CD14-positive monocyte (primary cell): ENCODE results near the gene ISG20. TPM values are rescaled to one million over a fixed set of nuclear protein-coding genes. Genes with fewer than 3 reads are reported as not detected.
A peak's percentile ranks its signal among the peaks of the same experiment; 100 is the strongest.

Experiments used
- DNase-seq, 3 donors: peaks; one replicate each; pipeline ENCODE4 v3.0.0-alpha.2; 2011 to 2022
- H2AFZ ChIP-seq: 2 replicates; pipeline ENCODE4 v1.6.0; 2012; ENCODE audit warnings: mild to moderate bottlenecking, low read depth, low read length, inconsistent platforms; ENCODE audit not compliant: insufficient read depth, poor library complexity, severe bottlenecking
- H3K27ac ChIP-seq, 2 donors: 1 replicate in 1 of 2; 2 replicates in 1 of 2; pipeline ENCODE4 v1.5.1; 2012 to 2013; ENCODE audit warnings: low read length in 2 of 2, control low read depth in 1 of 2, inconsistent platforms in 1 of 2, low read depth in 1 of 2, mild to moderate bottlenecking in 1 of 2
- H3K27me3 ChIP-seq, 2 donors: one replicate each; pipeline versions ENCODE4 v1.6.0 to v1.6.1; 2011 to 2013; ENCODE audit warnings: low read length in 2 of 2; ENCODE audit not compliant: control insufficient read depth in 2 of 2, insufficient read depth in 2 of 2
- H3K36me3 ChIP-seq, 2 donors: replicated peaks in 1 of 2; 1 replicate in 1 of 2; 2 replicates in 1 of 2; pipeline versions ENCODE4 v1.5.1 to v1.6.1; 2012 to 2013; ENCODE audit warnings: low read length in 2 of 2, control low read depth in 1 of 2, inconsistent platforms in 1 of 2, mild to moderate bottlenecking in 1 of 2; ENCODE audit not compliant: insufficient read depth in 2 of 2, control insufficient read depth in 1 of 2
- H3K4me1 ChIP-seq, 2 donors: 1 replicate in 1 of 2; 2 replicates in 1 of 2; pipeline versions ENCODE4 v1.5.1 to v1.6.1; 2012 to 2013; ENCODE audit warnings: low read length in 2 of 2, control low read depth in 1 of 2, inconsistent platforms in 1 of 2, mild to moderate bottlenecking in 1 of 2, moderate library complexity in 1 of 2; ENCODE audit not compliant: insufficient read depth in 2 of 2, control insufficient read depth in 1 of 2
- H3K4me2 ChIP-seq: replicated peaks from 2 replicates; pipeline ENCODE3; 2012; ENCODE audit warnings: low read length, moderate library complexity, mild to moderate bottlenecking; ENCODE audit not compliant: poor library complexity, severe bottlenecking; ENCODE audit errors: extremely low read depth
- H3K4me3 ChIP-seq, 3 experiments: fragments of 200-600 bp in 1 of 3; sonication (generic) in 1 of 3; replicated peaks in 1 of 3; 1 replicate in 2 of 3; 2 replicates in 1 of 3; pipeline ENCODE4 v1.5.1; 2011 to 2013; ENCODE audit warnings: low read length in 3 of 3, mild to moderate bottlenecking in 3 of 3, control low read depth in 2 of 3, low read depth in 2 of 3, inconsistent platforms in 1 of 3, moderate library complexity in 1 of 3
- H3K79me2 ChIP-seq: 2 replicates; pipeline ENCODE4 v1.6.0; 2012; ENCODE audit warnings: mild to moderate bottlenecking, control low read depth, inconsistent platforms, low read length, moderate library complexity; ENCODE audit not compliant: insufficient read depth
- H3K9ac ChIP-seq: 2 replicates; pipeline ENCODE4 v1.6.0; 2017; ENCODE audit warnings: low read length, mild to moderate bottlenecking; ENCODE audit not compliant: insufficient read depth, poor library complexity, severe bottlenecking
- H3K9me3 ChIP-seq, 2 donors: replicated peaks in 1 of 2; 1 replicate in 1 of 2; 2 replicates in 1 of 2; pipeline versions ENCODE4 v1.5.1 to v1.6.1; 2012 to 2013; ENCODE audit warnings: low read length in 2 of 2, control low read depth in 1 of 2; ENCODE audit not compliant: control insufficient read depth in 1 of 2, insufficient read depth in 1 of 2
- H4K20me1 ChIP-seq: 2 replicates; pipeline ENCODE4 v1.6.0; 2012; ENCODE audit warnings: mild to moderate bottlenecking, low read length, control low read depth, moderate library complexity; ENCODE audit not compliant: insufficient read depth
- H3K27ac Mint-ChIP-seq, 7 donors: one replicate each; pipeline ENCODE4 v1.8.0; 2020; ENCODE audit warnings: mild to moderate bottlenecking in 7 of 7, mixed read lengths in 7 of 7, moderate library complexity in 6 of 7, inconsistent platforms in 2 of 7
- H3K27me3 Mint-ChIP-seq, 3 donors: one replicate each; pipeline ENCODE4 v1.8.0; 2021 to 2022; ENCODE audit warnings: low read depth in 3 of 3, mild to moderate bottlenecking in 3 of 3, mixed read lengths in 3 of 3, moderate library complexity in 3 of 3, inconsistent platforms in 1 of 3
- H3K36me3 Mint-ChIP-seq, 2 donors: one replicate each; pipeline ENCODE4 v1.8.0; 2020; ENCODE audit warnings: mixed read lengths in 2 of 2, inconsistent platforms in 1 of 2, mild to moderate bottlenecking in 1 of 2
- H3K4me1 Mint-ChIP-seq: one replicate; pipeline ENCODE4 v1.8.0; 2020; ENCODE audit warnings: mild to moderate bottlenecking, mixed read lengths
- H3K4me3 Mint-ChIP-seq, 2 donors: one replicate each; pipeline ENCODE4 v1.8.0; 2020; ENCODE audit warnings: mild to moderate bottlenecking in 2 of 2, mixed read lengths in 2 of 2, moderate library complexity in 1 of 2
- H3K9me3 Mint-ChIP-seq, 7 donors: one replicate each; pipeline ENCODE4 v1.8.0; 2020 to 2022; ENCODE audit warnings: mixed read lengths in 7 of 7, mild to moderate bottlenecking in 6 of 7, moderate library complexity in 6 of 7, inconsistent platforms in 2 of 7
- WGBS: methylation state at CpG from one replicate; pipeline ENCODE4 v1.1.5; 2013; ENCODE audit warnings: missing lambda C conversion rate; ENCODE audit not compliant: insufficient coverage; 5-methylcytosine and 5-hydroxymethylcytosine counted together
- intact Hi-C, 2 donors: fragments of 100-400 bp; cut with micrococcal nuclease; formaldehyde crosslinking; loops; one replicate each; pipeline versions ENCODE4 v1.15.0 to v1.15.1; 2023
- polyA plus RNA-seq, 3 donors: library from polyadenylated mRNA; depleted of rRNA in 1 of 3; unstranded in 2 of 3; stranded (reverse) in 1 of 3; fragments of 300-500 nt in 2 of 3; fragments of >200 nt in 1 of 3; fragmentation: Illumina TruSeq in 2 of 3; gene quantifications; 1 replicate in 2 of 3; 2 replicates in 1 of 3; pipeline ENCODE4 v1.2.3, GENCODE V29; 2012 to 2021
- TF ChIP-seq, protein P1 (sequence below): fragments of 200-600 bp; IDR thresholded peaks from one replicate; pipeline ENCODE4 v1.8.0; 2022; ENCODE audit warnings: antibody characterized with exemption, mild to moderate bottlenecking

The ISG20 gene
- polyA plus RNA-seq, 3 donors = 15.6 to 29.3 (median 25.1) TPM

DNA sequence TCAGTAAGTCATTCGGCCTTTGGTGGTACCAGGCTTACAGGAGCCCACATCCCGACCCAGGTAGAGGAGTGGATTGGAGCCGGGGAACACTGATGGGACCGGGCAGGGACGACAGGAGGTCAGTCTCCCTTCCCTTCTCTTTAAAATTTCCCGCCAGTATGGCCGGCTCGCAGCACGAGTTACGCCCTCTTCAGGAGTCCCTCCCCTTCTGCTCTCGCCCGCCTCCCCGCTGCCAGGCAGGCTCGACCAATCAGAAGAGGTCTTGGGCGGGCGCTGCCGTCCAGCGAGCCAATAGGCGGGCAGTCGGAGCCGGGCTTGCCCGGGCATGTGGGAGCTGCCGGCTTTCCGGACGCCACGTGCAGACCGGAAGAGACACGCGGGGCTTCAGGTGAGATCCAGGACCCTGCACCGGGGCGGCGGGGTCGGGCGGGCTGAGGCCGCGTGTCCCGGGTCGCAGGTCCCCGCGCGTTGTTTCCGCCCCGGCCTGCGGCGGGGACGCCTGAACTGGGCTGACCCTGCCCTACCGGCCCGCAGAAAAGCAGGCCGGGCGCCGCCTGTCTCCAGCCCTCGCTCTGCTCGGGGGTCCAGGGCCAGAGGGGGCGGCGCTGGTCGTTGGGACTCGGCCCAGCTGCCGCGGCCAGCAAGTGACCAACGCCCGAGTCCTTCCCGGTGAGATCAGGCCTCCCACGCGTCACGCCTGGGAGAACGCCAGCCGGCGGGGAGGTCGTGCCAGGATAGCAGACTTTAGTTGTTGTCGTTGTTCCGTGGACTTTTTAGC, 17.6 kb upstream of the ISG20 start, which contains the start of gene AEN:
TSS of gene AEN (plus strand) at position 346 of the 778 bp plus-strand sequence. CDS start 4,870 bp downstream, outside the sequence.
- H4K20me1 ChIP-seq = peaks cover 4% of the 10 kb centered on the region
- intact Hi-C loops = loop anchor here (5.0 kb wide), 1 partner anchor 154 kb away; the partner anchor contains the start of genes MRPL46 (in 2 of the 2) and MRPS11 (in 2 of the 2)
- H3K27ac ChIP-seq = peak within 1 kb of the TSS; percentile 23 to 76
- H3K36me3 ChIP-seq = peaks cover under 1 to 1% of the 10 kb centered on the region in 2 donors
- no peaks in the 10 kb centered on the region for H3K27me3 ChIP-seq
- H3K4me1 ChIP-seq = peaks cover 29 to 33% of the 10 kb centered on the region in 2 donors
- H3K79me2 ChIP-seq = peaks cover 41% of the 10 kb centered on the region
- H2AFZ ChIP-seq = peak within 1 kb of the TSS; percentile 90
- Mint-ChIP-seq H3K27me3 (peaks cover 1 to 5% (median 3%) of the 10 kb centered on the region in 3 donors), H3K36me3 (peaks cover under 1 to 2% of the 10 kb centered on the region in 2 donors), H3K4me3 (peak within 1 kb of the TSS; percentile 80 to 91), H3K27ac (peak within 1 kb of the TSS; percentile 79 to 96 (median 90)), H3K4me1 (peaks cover 33% of the 10 kb centered on the region), H3K9me3 (no peaks in the 10 kb centered on the region)
- peak within 1 kb of the TSS; percentile 76 for H3K9ac ChIP-seq
- DNase-seq = peak; percentile 93 to 96 (median 93)
- TF ChIP-seq, protein P1, sequence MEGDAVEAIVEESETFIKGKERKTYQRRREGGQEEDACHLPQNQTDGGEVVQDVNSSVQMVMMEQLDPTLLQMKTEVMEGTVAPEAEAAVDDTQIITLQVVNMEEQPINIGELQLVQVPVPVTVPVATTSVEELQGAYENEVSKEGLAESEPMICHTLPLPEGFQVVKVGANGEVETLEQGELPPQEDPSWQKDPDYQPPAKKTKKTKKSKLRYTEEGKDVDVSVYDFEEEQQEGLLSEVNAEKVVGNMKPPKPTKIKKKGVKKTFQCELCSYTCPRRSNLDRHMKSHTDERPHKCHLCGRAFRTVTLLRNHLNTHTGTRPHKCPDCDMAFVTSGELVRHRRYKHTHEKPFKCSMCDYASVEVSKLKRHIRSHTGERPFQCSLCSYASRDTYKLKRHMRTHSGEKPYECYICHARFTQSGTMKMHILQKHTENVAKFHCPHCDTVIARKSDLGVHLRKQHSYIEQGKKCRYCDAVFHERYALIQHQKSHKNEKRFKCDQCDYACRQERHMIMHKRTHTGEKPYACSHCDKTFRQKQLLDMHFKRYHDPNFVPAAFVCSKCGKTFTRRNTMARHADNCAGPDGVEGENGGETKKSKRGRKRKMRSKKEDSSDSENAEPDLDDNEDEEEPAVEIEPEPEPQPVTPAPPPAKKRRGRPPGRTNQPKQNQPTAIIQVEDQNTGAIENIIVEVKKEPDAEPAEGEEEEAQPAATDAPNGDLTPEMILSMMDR = no peak
- H3K4me3 ChIP-seq = peak within 1 kb of the TSS; percentile 59 to 90 (median 81)
- peak within 1 kb of the TSS; percentile 88 for H3K4me2 ChIP-seq
- under 1% methylated on average over 68 of the region's 71 CpGs for WGBS
- no peaks in the 10 kb centered on the region for H3K9me3 ChIP-seq

DNA sequence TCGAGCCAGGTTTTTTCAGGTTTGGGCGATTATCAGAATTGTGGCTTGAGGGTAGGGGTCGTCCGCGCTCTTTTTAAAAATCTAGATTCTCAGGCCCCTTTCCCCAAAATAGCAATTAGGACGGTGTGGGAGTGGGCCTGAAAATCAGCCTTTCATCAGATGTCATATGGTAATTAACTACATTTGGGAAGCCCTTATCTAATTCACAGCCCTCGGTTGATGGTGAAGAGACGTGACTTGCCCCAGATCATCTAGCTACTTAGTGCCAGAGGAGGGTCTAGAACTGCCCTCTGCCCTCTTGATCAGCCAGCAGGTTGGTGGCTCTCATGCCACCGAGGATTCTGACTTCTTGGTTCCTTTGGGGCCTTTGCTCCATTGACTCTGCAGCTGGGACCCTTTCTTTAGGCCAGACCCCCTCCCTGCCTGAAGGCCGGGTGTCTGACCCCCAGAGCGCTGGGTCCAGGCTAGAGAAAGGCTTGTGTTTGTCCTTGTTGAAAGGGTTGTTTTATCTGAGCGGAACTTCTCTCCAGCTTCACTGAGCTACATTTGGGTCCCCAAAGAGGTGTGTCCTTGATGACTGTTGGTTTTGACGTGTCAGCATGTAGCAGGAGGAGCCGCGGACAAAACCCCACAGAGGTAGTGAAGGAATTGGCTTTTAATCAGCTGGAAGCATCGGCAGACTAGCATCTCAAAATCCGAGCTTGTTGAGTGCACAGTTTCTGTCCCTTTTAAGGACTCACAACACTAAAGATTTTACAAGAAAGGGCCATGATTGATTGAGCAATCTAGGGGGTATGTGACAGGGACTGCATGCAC, 16.8 kb upstream of the ISG20 start:
- peaks cover 29 to 33% of the 10 kb centered on the region in 2 donors for H3K4me1 ChIP-seq
- intact Hi-C loops = loop anchor here (5.0 kb wide), 1 partner anchor 155 kb away; the partner anchor contains the start of genes MRPL46 (in 2 of the 2) and MRPS11 (in 2 of the 2)
- H3K79me2 ChIP-seq = peaks cover 41% of the 10 kb centered on the region

More for the DNA sequence above, 16.8 kb upstream of the ISG20 start:
- H3K36me3 ChIP-seq = peaks cover 6 to 10% of the 10 kb centered on the region in 2 donors
- H4K20me1 ChIP-seq = peaks cover 4% of the 10 kb centered on the region
- peak overlapping the region; percentile 34 to 76 for H3K27ac ChIP-seq
- H3K4me2 ChIP-seq = peak overlapping the region; percentile 88
- peak overlapping the region; percentile 90 for H2AFZ ChIP-seq
- peak overlapping the region; percentile 76 for H3K9ac ChIP-seq
- H3K4me3 Mint-ChIP-seq = peak overlapping the region; percentile 80 to 91
- H3K9me3 ChIP-seq = no peaks in the 10 kb centered on the region
- DNase-seq = peak; percentile 37 to 74 (median 61)
- H3K27ac Mint-ChIP-seq = peak overlapping the region; percentile 79 to 96 (median 90)
- H3K36me3 Mint-ChIP-seq = peaks cover 6 to 7% of the 10 kb centered on the region in 2 donors
- H3K9me3 Mint-ChIP-seq = no peaks in the 10 kb centered on the region
- H3K27me3 ChIP-seq = no peaks in the 10 kb centered on the region
- H3K4me1 Mint-ChIP-seq = peaks cover 33% of the 10 kb centered on the region
- peaks cover 1 to 5% (median 3%) of the 10 kb centered on the region in 3 donors for H3K27me3 Mint-ChIP-seq
- TF ChIP-seq, protein P1 = no peak
- H3K4me3 ChIP-seq = peak overlapping the region; percentile 59 to 90 (median 81)
- 27% methylated on average over 5 of the region's 17 CpGs for WGBS
